LoVo (cell line): ENCODE results near the gene GPR173.

ENCODE experiments used
- DNase-seq: peaks from one replicate; pipeline ENCODE4 v3.0.0-alpha.2; 2016; ENCODE audit warnings: low spot score

Gene GPR173

GRCh38 chrX:53048169-53049126 lies at the start of gene GPR173:
Gene GPR173, plus strand, starts transcription at chrX:53048789. Its CDS starts 27,833 bp downstream, at chrX:53076622.
- DNase-seq = no peak

- no peak for DNase-seq
These were observed 48.0 kb upstream of the GPR173 start for GRCh38 chrX:53000447-53001135.

DNA sequence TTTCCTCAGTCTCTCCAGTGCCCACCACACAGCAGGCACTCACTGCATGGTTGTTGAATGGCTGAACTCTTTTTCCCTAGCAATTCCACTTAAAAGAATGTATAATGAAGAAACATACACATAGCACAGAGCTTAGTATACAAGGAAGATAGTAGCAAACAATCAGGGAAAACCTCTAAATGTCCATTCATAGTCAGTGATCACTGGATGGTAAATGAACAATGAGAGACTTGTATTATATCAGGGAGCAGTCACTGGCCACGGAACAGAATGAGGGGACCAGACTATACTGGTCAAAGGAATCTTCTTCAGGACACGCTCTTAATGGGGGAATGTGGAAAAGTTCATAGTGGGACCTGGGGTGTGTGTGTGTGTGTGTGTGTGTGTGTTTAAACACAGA lies 46.6 kb upstream of the GPR173 start:
- DNase-seq = no peak

GRCh38 chrX:53003111-53003510 lies 45.5 kb upstream of the GPR173 start:
- no peak for DNase-seq

DNA sequence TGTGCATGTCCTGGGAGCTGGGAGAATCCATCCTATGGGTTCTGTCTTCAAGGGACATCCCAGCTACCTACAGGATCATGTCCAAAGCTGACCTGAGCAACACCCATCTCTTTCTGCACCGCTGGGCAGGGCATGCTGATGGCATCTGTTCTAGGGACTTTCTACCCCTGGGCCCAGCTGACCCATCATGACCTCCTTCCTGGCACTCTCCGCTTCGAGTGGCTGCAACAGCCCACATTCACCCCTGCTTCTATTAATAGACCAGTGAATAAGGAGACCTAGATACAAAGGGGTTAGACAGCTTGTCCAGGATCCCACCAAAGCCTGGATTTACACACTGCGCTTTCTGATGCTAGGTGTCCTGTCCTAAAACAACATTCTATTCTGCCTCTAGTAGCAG lies 44.6 kb upstream of the GPR173 start:
- DNase-seq = no peak

GRCh38 chrX:53004811-53005210 lies 43.8 kb upstream of the GPR173 start:
- DNase-seq = no peak

- no peak for DNase-seq
These were observed 43.3 kb upstream of the GPR173 start for GRCh38 chrX:53005327-53005726.

DNA sequence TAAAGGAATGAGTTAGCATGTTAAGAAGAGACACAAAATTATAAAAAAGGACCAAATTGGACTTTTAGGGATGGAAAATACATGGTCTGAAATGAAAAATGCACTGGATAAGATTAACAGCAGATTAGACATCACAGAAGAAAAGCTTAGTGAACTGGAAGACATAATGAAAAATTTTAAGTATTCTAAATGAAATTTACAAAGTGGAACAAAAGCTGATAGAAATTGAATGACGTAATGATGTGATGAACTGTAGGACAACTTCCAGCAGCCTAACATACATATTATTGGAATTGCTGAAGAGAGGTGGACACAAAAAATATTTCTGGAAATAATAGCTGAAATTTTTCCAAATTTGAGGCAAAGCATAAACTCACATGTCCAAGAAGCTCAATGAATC lies 39.6 kb upstream of the GPR173 start:
- DNase-seq = no peak

- no peak for DNase-seq
These were observed 35.3 kb upstream of the GPR173 start for GRCh38 chrX:53013291-53013690.

DNA sequence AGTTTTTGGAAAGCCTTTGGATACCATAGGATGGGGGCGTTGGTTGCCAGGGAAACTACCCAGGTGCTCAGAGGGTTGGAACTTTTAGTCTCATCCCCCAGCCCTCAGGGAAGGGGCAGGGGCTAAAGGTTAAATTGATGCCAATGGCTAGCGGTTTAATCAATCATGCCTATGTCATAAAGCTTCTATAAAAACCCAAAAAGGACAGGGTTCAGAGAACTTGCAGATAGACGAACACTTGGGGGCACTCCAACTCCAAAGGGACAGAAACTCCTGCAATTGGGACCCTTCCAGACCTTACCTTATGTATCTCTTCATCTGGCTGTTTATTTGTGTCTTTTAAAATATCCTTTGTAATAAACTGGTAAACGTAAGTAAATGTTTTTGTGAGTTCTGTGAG lies 30.0 kb upstream of the GPR173 start:
- no peak for DNase-seq

GRCh38 chrX:53022381-53022780 lies 26.2 kb upstream of the GPR173 start:
- DNase-seq = no peak

DNA sequence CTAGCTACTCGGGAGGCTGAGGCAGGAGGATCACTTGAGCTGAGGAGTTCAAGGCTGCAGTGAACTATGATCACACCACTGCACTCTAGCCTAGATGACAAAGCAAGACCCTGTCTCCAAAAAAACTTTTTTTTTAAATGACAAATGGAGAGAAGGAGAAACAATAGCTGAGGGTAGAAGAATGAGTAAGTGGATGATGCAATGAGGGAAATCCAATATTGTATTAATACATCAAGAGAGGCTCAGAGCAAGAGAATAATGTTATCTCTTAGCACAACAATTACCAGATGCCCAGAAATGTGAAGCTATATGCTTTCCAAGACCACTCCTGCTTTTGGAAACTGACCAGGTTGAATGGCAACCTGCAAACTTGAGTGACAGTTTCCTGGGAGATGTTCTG lies 19.9 kb upstream of the GPR173 start:
- DNase-seq = no peak

GRCh38 chrX:53031380-53031779 lies 17.2 kb upstream of the GPR173 start:
- DNase-seq = no peak

GRCh38 chrX:53036149-53036548 lies 12.4 kb upstream of the GPR173 start:
- DNase-seq = no peak

DNA sequence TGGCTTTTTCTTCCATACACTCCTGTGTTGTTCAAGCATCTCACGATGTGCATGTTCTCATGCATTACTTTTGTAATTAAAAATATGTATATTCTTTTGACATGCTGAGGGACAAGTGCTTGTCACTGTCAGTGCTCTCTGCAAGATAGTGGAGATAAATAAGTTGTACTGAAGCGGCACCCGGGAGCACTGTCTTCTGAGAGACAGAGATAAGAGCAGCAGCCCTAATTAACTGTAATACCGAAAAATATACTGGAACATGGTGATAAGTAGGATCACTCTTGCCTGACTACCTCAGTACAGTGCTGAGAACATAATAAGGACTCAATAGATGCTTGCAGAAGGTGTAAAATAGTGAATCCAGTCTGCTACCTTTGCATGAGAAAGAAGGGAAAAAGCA lies 9.4 kb upstream of the GPR173 start:
- DNase-seq = no peak

DNA sequence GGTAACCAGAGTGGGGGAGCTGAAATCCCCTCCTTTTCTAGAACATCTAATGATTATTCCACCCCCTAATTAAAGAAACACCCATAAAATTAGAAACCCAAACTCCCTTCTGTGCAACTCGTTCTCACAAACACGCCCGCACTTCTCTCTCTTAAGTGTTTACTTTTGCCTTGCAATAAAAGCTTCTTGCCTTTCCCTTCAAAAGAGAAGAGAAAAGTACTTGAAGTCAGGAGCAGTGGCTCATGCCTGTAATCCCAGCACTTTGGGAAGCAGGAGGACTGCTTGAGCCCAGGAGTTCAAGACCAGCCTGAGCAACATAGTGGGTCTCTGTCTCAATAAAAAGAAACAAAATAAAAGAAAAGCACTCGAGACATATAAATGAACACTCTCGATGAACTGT lies 3.6 kb upstream of the GPR173 start:
- DNase-seq = no peak

DNA sequence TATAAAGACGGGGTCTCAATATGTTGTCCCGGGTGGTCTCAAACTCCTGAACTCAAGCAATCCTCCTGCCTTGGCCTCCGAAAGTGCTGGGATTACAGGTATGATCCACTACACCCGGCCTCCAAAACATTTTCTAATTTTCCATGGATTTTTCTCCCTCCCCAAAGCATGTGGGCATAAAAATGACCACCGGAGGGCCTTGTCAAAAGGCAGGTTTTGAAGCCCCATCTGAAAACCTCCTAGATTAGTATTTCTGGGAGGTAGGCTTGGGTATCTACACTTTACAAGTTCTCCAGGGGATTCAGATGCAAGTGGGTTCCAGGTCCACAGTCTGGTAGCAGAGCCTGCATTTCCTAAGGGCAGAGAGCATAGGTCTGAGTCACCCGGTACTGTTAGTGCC lies 1.4 kb upstream of the GPR173 start:
- no peak for DNase-seq

DNA sequence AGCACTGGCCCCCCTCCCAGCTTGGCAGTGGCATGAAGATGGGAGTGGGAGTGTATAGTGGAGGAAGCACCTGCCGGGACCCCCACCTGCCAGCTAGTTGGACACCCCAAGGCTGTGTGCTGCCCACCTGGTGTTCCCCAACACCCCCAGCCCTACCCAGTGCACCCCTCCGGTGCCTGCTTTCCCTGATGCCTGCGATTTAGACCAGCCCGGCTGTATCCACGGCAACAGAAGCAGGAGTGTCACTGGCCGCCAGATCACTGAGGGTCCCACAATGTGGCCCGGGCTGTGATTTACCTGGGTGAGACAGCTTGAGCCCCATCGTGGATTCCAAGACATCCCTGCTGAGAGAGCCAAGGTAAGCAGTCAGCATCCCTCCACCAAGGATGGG lies 533 bp downstream of the GPR173 start:
- DNase-seq = no peak

DNA sequence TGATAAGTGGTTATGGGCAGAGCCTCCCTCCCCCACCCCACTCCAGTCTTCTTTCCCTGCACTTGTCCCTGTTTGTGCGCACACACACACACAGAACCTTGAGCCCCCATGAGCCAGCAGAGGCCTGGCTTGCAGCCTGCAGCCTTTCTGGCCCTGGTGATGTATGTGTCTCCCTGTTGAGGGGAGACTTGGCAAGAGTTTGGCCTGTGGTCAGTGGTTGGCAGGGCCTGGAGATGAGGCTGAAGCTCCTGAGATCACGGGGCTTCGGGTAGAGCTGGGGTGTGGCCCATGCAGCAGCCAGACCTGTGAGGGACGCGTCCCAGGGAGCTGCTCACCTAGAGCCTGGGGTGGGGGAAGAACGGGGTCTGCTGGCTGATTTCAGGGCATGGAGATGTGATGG lies 2.3 kb downstream of the GPR173 start:
- DNase-seq = no peak

GRCh38 chrX:53055244-53055849 lies 6.8 kb downstream of the GPR173 start:
- no peak for DNase-seq

DNA sequence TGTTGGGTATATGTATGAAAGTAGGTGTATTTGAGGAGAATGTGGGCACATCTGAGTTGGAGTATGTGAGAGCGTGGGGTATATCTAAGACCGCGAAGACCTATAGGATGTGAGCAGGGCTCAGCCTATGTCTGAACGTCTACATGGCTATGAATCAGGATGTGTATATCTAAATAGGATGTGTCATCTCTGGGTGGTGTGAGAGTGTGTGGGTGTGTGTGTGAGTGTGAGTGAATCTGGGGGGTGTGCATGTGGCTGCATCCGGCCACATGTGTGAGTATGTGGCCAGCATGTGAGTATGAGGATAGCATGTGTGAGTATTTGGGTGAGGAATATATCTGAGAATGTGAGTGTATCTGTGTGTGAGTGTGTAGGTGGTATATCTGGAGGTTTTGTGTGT lies 7.7 kb downstream of the GPR173 start:
- no peak for DNase-seq

GRCh38 chrX:53065104-53065503 lies 16.5 kb downstream of the GPR173 start:
- no peak for DNase-seq

- DNase-seq = no peak
These were observed 22.5 kb downstream of the GPR173 start for GRCh38 chrX:53071064-53071463.
